NK-92 (cell line): Measurements from ENCODE around the gene POTEF.
"Not testable (repeated sequence)": the region's sequence is repeated elsewhere in the genome, so short reads cannot be mapped to it uniquely, and the experiment has no call there.

ENCODE experiments used
- DNase-seq: peaks from one replicate; lab custom pipeline; 2025; ENCODE audit not compliant: unreplicated experiment; lab: John Stamatoyannopoulos, UW

The POTEF gene

GRCh38 chr2:130129120-130129829 is at the start of gene POTEF:
TSS of gene POTEF (minus strand) at chr2:130129222. CDS start at chr2:130120515, 8,707 bp downstream.
- not testable (repeated sequence) for DNase-seq

GRCh38 chr2:130174866-130175265 is 45.8 kb upstream of the POTEF start:
- DNase-seq: not testable (repeated sequence)

- DNase-seq: no peak
These were observed 40.9 kb upstream of the POTEF start for GRCh38 chr2:130169896-130170295.

GRCh38 chr2:130169163-130169562 is 40.1 kb upstream of the POTEF start:
- not testable (repeated sequence) for DNase-seq

GRCh38 chr2:130166611-130167010 is 37.6 kb upstream of the POTEF start:
- DNase-seq: not testable (repeated sequence)

- no peak for DNase-seq
These were observed 36.4 kb upstream of the POTEF start for GRCh38 chr2:130165293-130166016.

- no peak for DNase-seq
These were observed 33.9 kb upstream of the POTEF start for GRCh38 chr2:130162968-130163367.

- not testable (repeated sequence) for DNase-seq
These were observed 33.5 kb upstream of the POTEF start for GRCh38 chr2:130162486-130162885.

- not testable (repeated sequence) for DNase-seq
These were observed 32.0 kb upstream of the POTEF start for GRCh38 chr2:130160838-130161705.

- DNase-seq: no peak
These were observed 31.1 kb upstream of the POTEF start for GRCh38 chr2:130160131-130160530.

GRCh38 chr2:130159376-130159775 is 30.4 kb upstream of the POTEF start:
- not testable (repeated sequence) for DNase-seq

- DNase-seq: no peak
These were observed 29.6 kb upstream of the POTEF start for GRCh38 chr2:130158631-130159030.

- not testable (repeated sequence) for DNase-seq
These were observed 28.9 kb upstream of the POTEF start for GRCh38 chr2:130157825-130158514.

GRCh38 chr2:130157354-130157753 is 28.3 kb upstream of the POTEF start:
- not testable (repeated sequence) for DNase-seq

- DNase-seq: no peak
These were observed 27.6 kb upstream of the POTEF start for GRCh38 chr2:130156624-130157004.

GRCh38 chr2:130155956-130156623 is 27.1 kb upstream of the POTEF start:
- not testable (repeated sequence) for DNase-seq

- no peak for DNase-seq
These were observed 26.0 kb upstream of the POTEF start for GRCh38 chr2:130154773-130155765.

- DNase-seq: not testable (repeated sequence)
These were observed 25.4 kb upstream of the POTEF start for GRCh38 chr2:130154423-130154770.
